ENCODE data around the gene EPHA3. TPM values are rescaled to one million over a fixed set of nuclear protein-coding genes. Genes with fewer than 3 reads are reported as not detected.

The EPHA3 gene
- total and polyA plus RNA-seq, 12 donors: 1.3 to 7.5 (median 4.4) TPM

DNA sequence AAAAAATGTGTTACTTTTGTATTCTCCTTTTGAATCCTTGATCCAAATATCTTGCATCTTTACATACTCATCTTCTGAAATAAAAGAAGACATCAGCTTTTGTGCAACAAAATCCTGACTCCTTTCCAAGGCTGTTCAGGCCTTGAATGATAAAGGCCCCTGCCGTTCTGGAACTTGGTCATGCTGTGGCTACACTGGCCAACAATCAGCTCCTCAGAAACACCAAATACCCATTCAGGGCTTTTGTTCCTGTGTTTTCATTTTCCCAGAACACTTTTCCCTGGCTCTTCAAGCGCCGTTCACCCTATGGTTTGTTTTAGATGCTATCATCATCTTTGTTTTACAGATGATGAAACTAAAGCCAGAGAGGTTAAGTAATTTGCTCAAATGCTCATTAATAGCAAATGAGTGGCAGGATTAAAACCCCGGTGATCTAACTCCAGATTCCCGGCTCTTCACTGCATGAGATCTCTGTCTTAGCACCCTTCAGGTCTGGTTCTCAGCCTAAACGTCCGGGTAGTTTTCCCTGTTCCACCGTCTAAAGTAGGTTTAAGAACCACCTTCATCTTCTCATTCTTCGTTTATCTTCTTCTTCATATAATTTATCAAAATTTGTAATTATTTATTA is 58.3 kb downstream of the EPHA3 start:
- WGBS, 2 donors: 76 to 78% methylated on average over 9 of the region's 9 CpGs
- DNase-seq (no peak), ATAC-seq (no peak)
- Histone ChIP-seq H3K27ac (no peak overlapping the region), H3K36me3 (no peaks in the 10 kb centered on the region), H3K4me3 (no peak overlapping the region), H3K4me1 (peaks cover 0 to 19% (median 0%) of the 10 kb centered on the region in 9 donors), H3K9me3 (peaks cover 0 to 3% (median 0%) of the 10 kb centered on the region in 11 donors), H3K27me3 (no peaks in the 10 kb centered on the region)
- TF ChIP-seq, protein P1, sequence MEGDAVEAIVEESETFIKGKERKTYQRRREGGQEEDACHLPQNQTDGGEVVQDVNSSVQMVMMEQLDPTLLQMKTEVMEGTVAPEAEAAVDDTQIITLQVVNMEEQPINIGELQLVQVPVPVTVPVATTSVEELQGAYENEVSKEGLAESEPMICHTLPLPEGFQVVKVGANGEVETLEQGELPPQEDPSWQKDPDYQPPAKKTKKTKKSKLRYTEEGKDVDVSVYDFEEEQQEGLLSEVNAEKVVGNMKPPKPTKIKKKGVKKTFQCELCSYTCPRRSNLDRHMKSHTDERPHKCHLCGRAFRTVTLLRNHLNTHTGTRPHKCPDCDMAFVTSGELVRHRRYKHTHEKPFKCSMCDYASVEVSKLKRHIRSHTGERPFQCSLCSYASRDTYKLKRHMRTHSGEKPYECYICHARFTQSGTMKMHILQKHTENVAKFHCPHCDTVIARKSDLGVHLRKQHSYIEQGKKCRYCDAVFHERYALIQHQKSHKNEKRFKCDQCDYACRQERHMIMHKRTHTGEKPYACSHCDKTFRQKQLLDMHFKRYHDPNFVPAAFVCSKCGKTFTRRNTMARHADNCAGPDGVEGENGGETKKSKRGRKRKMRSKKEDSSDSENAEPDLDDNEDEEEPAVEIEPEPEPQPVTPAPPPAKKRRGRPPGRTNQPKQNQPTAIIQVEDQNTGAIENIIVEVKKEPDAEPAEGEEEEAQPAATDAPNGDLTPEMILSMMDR (IDR thresholded peaks at IDR 0.05): no peak
- intact Hi-C loops (cut with DNase I): no loop called here

DNA sequence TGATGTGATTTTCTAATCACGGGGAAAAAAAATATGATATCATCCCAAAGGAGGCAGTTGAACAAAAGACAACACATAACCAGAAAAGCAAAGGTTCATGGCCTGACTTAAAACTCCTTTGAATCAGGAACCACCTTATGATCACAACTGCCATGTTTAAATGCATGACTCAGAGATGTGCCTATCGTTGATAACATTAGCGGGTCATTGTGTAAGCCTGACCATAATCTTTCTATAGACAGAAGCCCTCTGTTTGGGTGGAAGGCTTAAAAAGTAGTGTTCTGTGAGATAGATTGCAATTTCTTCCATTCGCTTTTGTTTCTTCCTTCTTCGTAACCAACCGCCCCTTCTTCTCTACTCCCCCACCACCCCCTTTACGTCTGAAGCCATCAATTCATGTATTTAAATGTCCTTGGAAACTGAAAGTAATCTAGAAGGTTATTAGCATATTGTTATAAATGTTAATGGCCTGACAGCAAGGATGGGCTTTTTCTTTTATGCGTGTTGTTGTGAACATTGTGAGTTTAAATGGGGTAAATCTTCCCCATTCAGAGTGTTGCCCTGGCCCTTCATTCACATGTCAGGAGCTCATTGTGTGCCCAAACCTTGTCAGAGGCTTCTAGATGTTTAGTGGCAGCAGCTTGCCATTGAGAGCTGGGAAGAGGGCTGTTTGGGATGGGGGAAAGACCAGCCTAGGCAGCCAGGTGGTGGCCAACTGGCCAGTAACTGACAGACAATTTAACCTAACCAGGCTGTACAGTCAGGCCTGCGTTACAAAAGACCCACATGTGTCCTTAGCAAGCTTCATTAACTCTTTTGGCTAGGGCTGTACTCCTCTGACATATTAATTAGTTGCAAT is 64.5 kb downstream of the EPHA3 start:
- H3K4me3 ChIP-seq: no peak overlapping the region
- intact Hi-C loops (cut with DNase I): no loop called here
- H3K27me3 ChIP-seq: no peaks in the 10 kb centered on the region
- peaks cover 0 to 16% (median 0%) of the 10 kb centered on the region in 9 donors for H3K4me1 ChIP-seq
- ATAC-seq (no peak), DNase-seq (no peak)
- H3K9me3 ChIP-seq: peaks cover 0 to 3% (median 0%) of the 10 kb centered on the region in 11 donors
- H3K36me3 ChIP-seq: no peaks in the 10 kb centered on the region
- TF ChIP-seq, protein P1 (IDR thresholded peaks at IDR 0.05): no peak
- WGBS, 2 donors: 85 to 88% methylated on average over 9 of the region's 9 CpGs
- no peak overlapping the region for H3K27ac ChIP-seq

DNA sequence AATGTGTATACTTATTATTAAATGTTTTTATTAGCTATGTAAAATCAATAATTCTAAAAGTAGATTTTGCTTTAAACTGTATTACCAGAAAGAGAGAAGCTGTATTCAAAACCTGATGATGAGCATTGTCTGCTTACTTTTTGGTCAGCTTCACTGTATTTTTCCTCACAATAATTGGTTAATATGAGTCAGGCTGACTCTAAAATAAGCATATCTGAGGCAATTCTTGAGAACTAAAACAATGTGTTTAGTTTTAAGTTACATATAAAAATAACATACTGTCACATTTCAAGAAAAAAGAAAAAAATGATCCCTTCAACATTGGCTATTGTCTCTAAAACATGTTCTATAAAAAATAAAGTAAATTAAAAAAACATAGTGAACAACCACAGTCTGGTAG is 66.1 kb downstream of the EPHA3 start:
- Histone ChIP-seq H3K9me3 (peaks cover 0 to 3% (median 0%) of the 10 kb centered on the region in 11 donors), H3K4me3 (no peak overlapping the region), H3K36me3 (no peaks in the 10 kb centered on the region), H3K27ac (no peak overlapping the region), H3K27me3 (no peaks in the 10 kb centered on the region), H3K4me1 (peaks cover 0 to 11% (median 0%) of the 10 kb centered on the region in 9 donors)
- intact Hi-C loops (cut with DNase I): no loop called here
- ATAC-seq (no peak), DNase-seq (no peak)
- TF ChIP-seq, protein P1 (IDR thresholded peaks at IDR 0.05): no peak

DNA sequence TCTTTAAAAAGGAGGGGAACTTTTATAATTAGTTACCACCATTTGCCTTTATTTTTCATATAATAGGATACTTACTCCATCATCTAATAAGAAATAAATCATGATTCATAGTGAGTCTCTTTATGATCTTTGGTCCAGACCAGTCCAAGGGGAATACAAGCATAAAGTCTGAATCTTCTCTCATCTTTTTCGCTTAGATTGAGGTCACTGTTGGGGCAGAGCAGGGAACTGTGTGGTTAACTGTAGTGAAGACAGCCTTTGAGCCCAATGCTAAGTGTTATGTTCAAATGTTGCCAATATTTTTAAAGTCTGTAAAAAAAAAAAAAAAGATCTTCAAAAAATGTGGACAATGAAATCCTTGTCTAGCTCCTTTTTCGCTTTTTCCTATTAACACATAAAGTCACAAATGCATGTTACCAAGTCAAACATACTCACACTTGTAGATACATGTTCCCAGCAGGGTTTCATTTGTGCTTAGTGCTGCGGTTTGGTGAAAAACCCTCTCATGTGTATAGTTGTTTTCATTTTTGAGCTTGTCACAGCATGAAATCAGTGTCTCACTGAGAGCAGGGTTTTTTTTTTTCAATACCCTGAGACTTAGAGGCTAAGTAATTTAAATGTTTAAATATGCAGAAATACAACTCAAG is 72.1 kb downstream of the EPHA3 start:
- TF ChIP-seq, protein P1 (IDR thresholded peaks at IDR 0.05): no peak
- H3K36me3 ChIP-seq: no peaks in the 10 kb centered on the region
- ATAC-seq (peak in 5 of 8 donors; percentile 25 to 85 (median 59)), DNase-seq (no peak)
- peak overlapping the region in 3 of 10 donors; percentile 0 to 19 (median 11) for H3K4me3 ChIP-seq
- H3K27ac ChIP-seq: peak overlapping the region in 5 of 10 donors; percentile 1 to 36 (median 25)
- peaks cover 0 to 16% (median 0%) of the 10 kb centered on the region in 9 donors for H3K4me1 ChIP-seq
- intact Hi-C loops (cut with DNase I): no loop called here
- H3K27me3 ChIP-seq: no peaks in the 10 kb centered on the region
- 60 to 71% methylated on average over 3 of the region's 3 CpGs for WGBS, 2 donors
- H3K9me3 ChIP-seq: no peaks in the 10 kb centered on the region
